Coronary artery (tissue), 2 donors: ENCODE results near the gene PLCH2.

Experiments
- DNase-seq: peaks from one replicate; pipeline ENCODE4 v3.0.0-alpha.2; 2017; ENCODE audit warnings: low spot score
- H3K27ac ChIP-seq, 2 donors: fragments of 200-600 bp; sonication (generic); one replicate each; pipeline ENCODE4 v1.5.1; 2016 to 2019
- H3K4me3 ChIP-seq: fragments of 200-600 bp; sonication (generic); 2 replicates; pipeline ENCODE4 v1.5.1; 2016; ENCODE audit warnings: mild to moderate bottlenecking, moderate library complexity
- CTCF ChIP-seq: fragments of 200-600 bp; sonication (generic); IDR thresholded peaks from one replicate; pipeline ENCODE4 v1.5.1; 2019; ENCODE audit warnings: antibody characterized with exemption

PLCH2 gene

GRCh38 chr1:2476061-2476999, at the start of gene PLCH2:
Gene PLCH2, plus strand, starts transcription at chr1:2476289. Its CDS starts 300 bp downstream, at chr1:2476589.
- no peak for DNase-seq
- no peak within 1 kb of the TSS for H3K4me3 ChIP-seq
- no peak for TF ChIP-seq CTCF
- no peak within 1 kb of the TSS for H3K27ac ChIP-seq

- no peak overlapping the region for H3K27ac ChIP-seq
Measured at GRCh38 chr1:2426540-2426939, 49.5 kb upstream of the PLCH2 start.

GRCh38 chr1:2427051-2427450, 49.0 kb upstream of the PLCH2 start:
- TF ChIP-seq CTCF: no peak
- Histone ChIP-seq H3K27ac (no peak overlapping the region), H3K4me3 (no peak overlapping the region)
- no peak for DNase-seq

More at GRCh38 chr1:2426540-2426939, 49.5 kb upstream of the PLCH2 start:
- H3K4me3 ChIP-seq: no peak overlapping the region
- no peak for DNase-seq
- TF ChIP-seq CTCF: no peak

- H3K4me3 ChIP-seq: no peak overlapping the region
- no peak for TF ChIP-seq CTCF
- no peak for DNase-seq
- H3K27ac ChIP-seq: no peak overlapping the region
Measured at GRCh38 chr1:2427976-2428375, 48.1 kb upstream of the PLCH2 start.

- Histone ChIP-seq H3K4me3 (no peak overlapping the region), H3K27ac (no peak overlapping the region)
- TF ChIP-seq CTCF: no peak
- no peak for DNase-seq
Measured at GRCh38 chr1:2428490-2428889, 47.6 kb upstream of the PLCH2 start.

- no peak for DNase-seq
- H3K4me3 ChIP-seq: no peak overlapping the region
- no peak for TF ChIP-seq CTCF
- no peak overlapping the region for H3K27ac ChIP-seq
Measured at GRCh38 chr1:2429780-2430591, 46.1 kb upstream of the PLCH2 start.
